ENCODE results near the gene NFIA. TPM values are rescaled to one million over a fixed set of nuclear protein-coding genes. Genes with fewer than 3 reads are reported as not detected.
"Not testable (repeated sequence)": the region's sequence is repeated elsewhere in the genome, so short reads cannot be mapped to it uniquely, and the experiment has no call there.

The NFIA gene
- total RNA-seq, 3 donors from 2014 or later: 54.9 to 87.5 (median 79.6) TPM

- no peaks in the 10 kb centered on the region for H3K36me3 ChIP-seq
- no peaks in the 10 kb centered on the region for H3K4me1 ChIP-seq
- DNase-seq (ENCODE audit: low spot score in 2 of 2): no peak
- H3K9me3 ChIP-seq: no peaks in the 10 kb centered on the region
- H3K27me3 ChIP-seq: no peaks in the 10 kb centered on the region
- no peak for TF ChIP-seq POLR2AphosphoS5 (IDR thresholded peaks at IDR 0.05)
- no peak for TF ChIP-seq POLR2A (IDR thresholded peaks at IDR 0.05)
- TF ChIP-seq, protein P1, sequence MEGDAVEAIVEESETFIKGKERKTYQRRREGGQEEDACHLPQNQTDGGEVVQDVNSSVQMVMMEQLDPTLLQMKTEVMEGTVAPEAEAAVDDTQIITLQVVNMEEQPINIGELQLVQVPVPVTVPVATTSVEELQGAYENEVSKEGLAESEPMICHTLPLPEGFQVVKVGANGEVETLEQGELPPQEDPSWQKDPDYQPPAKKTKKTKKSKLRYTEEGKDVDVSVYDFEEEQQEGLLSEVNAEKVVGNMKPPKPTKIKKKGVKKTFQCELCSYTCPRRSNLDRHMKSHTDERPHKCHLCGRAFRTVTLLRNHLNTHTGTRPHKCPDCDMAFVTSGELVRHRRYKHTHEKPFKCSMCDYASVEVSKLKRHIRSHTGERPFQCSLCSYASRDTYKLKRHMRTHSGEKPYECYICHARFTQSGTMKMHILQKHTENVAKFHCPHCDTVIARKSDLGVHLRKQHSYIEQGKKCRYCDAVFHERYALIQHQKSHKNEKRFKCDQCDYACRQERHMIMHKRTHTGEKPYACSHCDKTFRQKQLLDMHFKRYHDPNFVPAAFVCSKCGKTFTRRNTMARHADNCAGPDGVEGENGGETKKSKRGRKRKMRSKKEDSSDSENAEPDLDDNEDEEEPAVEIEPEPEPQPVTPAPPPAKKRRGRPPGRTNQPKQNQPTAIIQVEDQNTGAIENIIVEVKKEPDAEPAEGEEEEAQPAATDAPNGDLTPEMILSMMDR (IDR thresholded peaks at IDR 0.05): no peak
- intact Hi-C loops (cut with DNase I; ENCODE audit: low total_unique reads): no loop called here
- H3K4me3 ChIP-seq: no peak overlapping the region
- no peak overlapping the region for H3K27ac ChIP-seq
These were observed 377.8 kb downstream of the NFIA start for GRCh38 chr1:61460191-61460590.

- TF ChIP-seq, protein P1 (IDR thresholded peaks at IDR 0.05): no peak
- TF ChIP-seq POLR2AphosphoS5 (IDR thresholded peaks at IDR 0.05) (no peak), POLR2A (IDR thresholded peaks at IDR 0.05) (no peak)
- no peaks in the 10 kb centered on the region for H3K9me3 ChIP-seq
- intact Hi-C loops (cut with DNase I; ENCODE audit: low total_unique reads): no loop called here
- no peaks in the 10 kb centered on the region for H3K4me1 ChIP-seq
- no peaks in the 10 kb centered on the region for H3K36me3 ChIP-seq
- no peak overlapping the region for H3K27ac ChIP-seq
- DNase-seq (ENCODE audit: low spot score in 2 of 2): no peak
- H3K4me3 ChIP-seq: no peak overlapping the region
- H3K27me3 ChIP-seq: no peaks in the 10 kb centered on the region
These were observed 379.3 kb downstream of the NFIA start for GRCh38 chr1:61461406-61462384.

- no peak for TF ChIP-seq POLR2AphosphoS5 (IDR thresholded peaks at IDR 0.05)
- TF ChIP-seq POLR2A (IDR thresholded peaks at IDR 0.05): no peak
- TF ChIP-seq, protein P1 (IDR thresholded peaks at IDR 0.05): no peak
- H3K27me3 ChIP-seq: no peaks in the 10 kb centered on the region
- no peak overlapping the region for H3K27ac ChIP-seq
- no peaks in the 10 kb centered on the region for H3K36me3 ChIP-seq
- H3K9me3 ChIP-seq: no peaks in the 10 kb centered on the region
- intact Hi-C loops (cut with DNase I; ENCODE audit: low total_unique reads): no loop called here
- no peaks in the 10 kb centered on the region for H3K4me1 ChIP-seq
- DNase-seq (ENCODE audit: low spot score in 2 of 2): no peak
- no peak overlapping the region for H3K4me3 ChIP-seq
These were observed 380.3 kb downstream of the NFIA start for GRCh38 chr1:61462628-61463027.

GRCh38 chr1:61463220-61463619 is 380.9 kb downstream of the NFIA start:
- Histone ChIP-seq H3K36me3 (no peaks in the 10 kb centered on the region), H3K4me3 (no peak overlapping the region), H3K27ac (no peak overlapping the region), H3K27me3 (no peaks in the 10 kb centered on the region), H3K4me1 (no peaks in the 10 kb centered on the region), H3K9me3 (no peaks in the 10 kb centered on the region)
- DNase-seq (ENCODE audit: low spot score in 2 of 2): no peak
- no peak for TF ChIP-seq POLR2AphosphoS5 (IDR thresholded peaks at IDR 0.05)
- TF ChIP-seq, protein P1 (IDR thresholded peaks at IDR 0.05): no peak
- intact Hi-C loops (cut with DNase I; ENCODE audit: low total_unique reads): no loop called here

GRCh38 chr1:61467836-61468235 is 385.5 kb downstream of the NFIA start:
- intact Hi-C loops (cut with DNase I; ENCODE audit: low total_unique reads); DNase-seq (ENCODE audit: low spot score in 2 of 2); H3K27me3 ChIP-seq; H3K36me3 ChIP-seq; H3K27ac ChIP-seq; H3K4me1 ChIP-seq; H3K4me3 ChIP-seq; H3K9me3 ChIP-seq: not testable (repeated sequence)
